Erythroblast (primary cell): ENCODE results near the gene PARD3.

Experiments
- GATA1 ChIP-seq: IDR thresholded peaks from 2 replicates; pipeline ENCODE4 v1.6.1; 2011; ENCODE audit warnings: low read depth, mild to moderate bottlenecking, control low read depth, low read length, moderate library complexity
- POLR2A ChIP-seq: IDR thresholded peaks from 2 replicates; pipeline ENCODE4 v1.6.1; 2011; ENCODE audit warnings: mild to moderate bottlenecking, low read length

DNA sequence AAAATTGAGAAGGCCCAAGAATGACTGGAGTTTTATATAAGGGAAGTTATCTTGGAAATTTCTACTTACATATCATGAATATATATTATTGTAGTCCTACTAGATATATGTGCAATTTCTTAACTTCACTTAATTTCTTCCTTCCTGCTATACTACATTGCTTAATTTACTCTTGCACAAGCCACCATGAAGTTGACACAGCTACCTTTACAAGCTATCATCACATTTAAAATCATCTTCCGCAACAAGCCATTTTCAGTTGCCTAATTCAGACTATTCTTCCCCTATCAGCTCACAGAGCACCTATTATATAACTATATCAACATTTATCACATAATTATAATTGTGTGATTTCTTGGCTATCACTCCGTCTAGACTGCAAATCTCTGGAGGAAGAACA is 418.4 kb downstream of the PARD3 start:
- TF ChIP-seq POLR2A: no peak
- TF ChIP-seq GATA1: no peak
